H4 (cell line): ENCODE results near the gene SIGLEC14. TPM values are rescaled to one million over a fixed set of nuclear protein-coding genes. Genes with fewer than 3 reads are reported as not detected.

Experiments used
- DNase-seq: peaks from one replicate; pipeline ENCODE4 v3.0.0-alpha.2; 2015; ENCODE audit warnings: low spot score
- total RNA-seq: library from RNA; depleted of rRNA; stranded (reverse); fragments of >200 nt; shearing (Covaris generic); gene quantifications from 2 replicates; pipeline ENCODE4 v1.2.3, GENCODE V29; 2014; rRNA removed

Gene SIGLEC14
- total RNA-seq, 1 experiment from 2014 or later, result not detected

DNA sequence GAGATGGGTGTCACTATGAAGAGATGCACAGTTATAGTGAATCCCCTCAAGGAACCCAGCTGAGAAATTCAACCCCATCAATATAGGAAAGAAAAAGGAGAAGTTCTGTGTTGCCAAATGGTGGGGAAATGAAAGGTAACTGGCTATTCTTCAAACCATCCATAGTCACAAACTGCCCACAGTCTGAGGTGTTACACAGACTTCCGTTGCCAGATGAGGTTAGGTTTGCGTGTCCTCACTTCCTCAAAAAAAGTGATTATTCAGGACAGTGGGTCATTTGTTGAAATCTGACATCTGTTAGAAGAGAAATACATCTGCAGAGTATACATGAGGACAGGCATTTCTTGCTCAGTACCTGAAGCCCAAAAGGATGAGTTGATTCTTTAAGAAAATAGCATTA, 25.4 kb downstream of the SIGLEC14 start:
- no peak for DNase-seq

DNA sequence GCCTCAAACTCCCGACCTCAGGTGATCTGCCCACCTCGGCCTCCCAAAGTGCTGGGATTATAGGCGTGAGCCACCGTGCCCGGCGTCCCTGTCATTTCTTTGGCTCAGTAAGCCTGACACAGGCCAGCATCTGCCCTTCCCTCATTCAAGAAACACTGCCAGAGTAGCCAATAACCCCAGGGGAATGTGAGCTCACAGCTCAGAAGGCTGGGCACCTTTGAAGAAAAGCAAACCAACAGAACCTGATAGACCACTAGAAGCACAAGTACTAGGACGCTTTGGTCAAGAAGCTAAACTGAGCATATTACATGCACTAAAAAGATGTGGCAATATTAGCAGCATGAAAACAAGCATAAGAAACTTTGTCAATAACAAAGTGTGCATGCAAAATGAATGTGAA, 30.6 kb downstream of the SIGLEC14 start:
- DNase-seq, result no peak

DNA sequence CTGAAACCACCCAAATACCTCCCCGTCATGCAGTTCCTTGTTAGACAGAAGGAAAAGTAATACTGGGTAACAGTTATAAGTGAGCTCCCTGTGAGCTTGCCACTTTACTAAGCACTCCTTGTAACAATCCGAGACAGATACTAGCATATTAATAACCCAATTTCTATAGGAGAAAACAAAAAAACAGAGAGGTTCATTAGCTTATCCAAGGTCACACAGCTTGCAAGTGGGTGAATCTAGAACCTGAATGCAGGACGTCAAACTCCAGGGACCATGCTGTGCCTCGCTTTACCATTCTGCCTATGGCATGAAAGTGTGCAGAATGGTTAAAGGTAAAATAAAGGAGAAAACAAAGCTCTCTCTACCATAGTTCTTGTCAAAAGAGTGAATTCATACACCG, 31.8 kb downstream of the SIGLEC14 start:
- DNase-seq, result no peak

DNA sequence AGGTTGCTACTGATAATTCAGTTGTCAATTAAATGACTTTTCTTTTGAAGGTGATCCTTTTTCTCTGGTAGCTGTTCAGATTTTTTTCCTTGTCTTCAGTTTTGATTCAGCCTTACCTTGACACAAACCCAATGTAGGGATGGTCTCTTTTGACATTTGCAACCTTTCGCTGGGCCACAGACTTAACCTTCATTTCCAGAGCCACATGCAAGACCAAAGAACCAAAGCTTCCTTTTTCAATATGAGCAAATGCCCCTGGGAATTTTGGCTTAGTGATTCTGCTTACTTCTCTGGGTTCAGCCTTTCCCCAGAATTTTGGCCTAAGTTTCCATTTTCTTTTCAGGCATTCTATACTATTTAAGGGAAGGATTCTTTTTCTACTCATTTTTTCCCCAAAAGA, 36.0 kb downstream of the SIGLEC14 start:
- no peak for DNase-seq

DNA sequence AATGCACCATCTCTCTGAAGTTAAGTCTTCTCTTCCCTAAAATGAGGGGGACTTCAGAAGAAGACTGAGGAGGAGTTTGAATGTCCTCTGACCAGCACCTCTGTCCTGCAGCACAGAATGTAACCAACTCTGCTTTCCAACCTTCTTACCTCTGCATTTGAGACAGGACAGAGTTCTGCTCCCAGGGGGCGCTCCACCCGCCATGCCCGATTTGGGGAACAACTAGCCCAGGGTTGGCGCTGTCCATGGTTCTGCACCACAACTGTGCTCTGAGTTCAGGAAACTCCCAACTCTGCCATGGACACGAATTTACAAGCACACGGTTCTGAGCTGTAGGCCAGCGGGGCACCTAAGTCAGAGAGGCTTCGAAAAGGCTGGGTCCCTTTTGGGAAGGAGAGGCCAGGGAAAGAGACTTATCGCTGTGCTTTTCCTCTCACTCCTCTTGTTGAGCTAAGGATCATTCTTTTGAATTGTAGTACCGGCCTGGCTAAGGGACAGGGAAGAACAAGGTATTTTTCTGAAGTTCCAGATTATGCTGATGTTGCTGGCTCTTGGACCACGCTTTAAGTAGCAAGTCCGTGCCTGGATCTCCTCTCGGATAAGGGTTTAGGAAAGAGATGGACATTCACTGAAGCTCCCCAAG, 38.6 kb downstream of the SIGLEC14 start:
- peak; percentile 72 for DNase-seq

DNA sequence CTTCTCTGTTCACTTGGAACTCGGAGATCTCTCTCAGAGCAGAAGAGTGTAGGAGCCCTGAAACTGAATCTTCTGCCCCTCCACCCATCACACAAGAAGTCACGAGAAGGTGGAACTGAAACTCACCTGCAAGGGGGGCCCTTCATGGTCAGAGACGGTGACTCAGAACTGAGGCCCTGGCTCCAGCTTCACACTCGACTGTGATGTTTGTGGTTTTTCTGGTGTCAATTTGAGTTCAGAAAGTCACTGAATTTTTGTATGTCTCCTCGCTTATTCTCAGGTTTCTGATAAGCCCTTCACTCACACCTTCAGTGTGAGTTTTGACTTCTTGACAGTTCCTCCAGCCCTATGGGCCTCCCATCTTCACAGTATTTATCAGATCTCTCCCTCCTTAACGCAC, 39.5 kb downstream of the SIGLEC14 start:
- DNase-seq, result no peak

DNA sequence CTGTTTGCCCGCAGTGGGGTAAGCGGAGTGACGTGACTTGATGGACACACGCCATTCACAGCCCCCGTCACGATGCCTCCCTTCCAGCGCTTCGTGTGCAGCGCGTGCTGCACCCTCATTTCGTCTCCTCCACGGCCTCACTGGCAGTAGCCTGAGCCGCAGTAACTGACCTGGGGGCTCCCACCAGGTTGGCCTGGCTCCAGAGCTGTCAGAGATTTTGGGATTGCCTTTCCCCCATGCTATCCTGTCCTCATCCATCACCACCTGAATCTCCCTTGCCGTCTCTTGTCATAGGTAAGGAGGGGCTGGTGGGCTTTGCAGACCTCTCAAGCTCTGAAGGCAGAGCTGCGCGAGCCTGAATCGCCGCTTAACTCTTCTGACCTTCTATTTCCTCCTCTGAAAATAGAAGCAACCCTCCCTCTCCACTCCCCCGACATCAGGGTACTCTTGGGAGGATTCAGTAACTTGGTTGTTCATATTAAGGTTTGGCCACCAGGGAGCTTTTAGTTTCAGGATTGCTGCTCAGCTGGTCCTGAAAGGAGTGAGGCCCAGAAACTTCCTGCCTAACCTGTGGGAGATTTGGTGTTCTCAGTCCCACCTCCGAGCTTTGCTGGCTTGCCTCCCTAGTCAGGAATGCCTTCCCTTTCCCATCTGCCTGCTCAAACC, 44.3 kb downstream of the SIGLEC14 start:
- DNase-seq, result no peak

DNA sequence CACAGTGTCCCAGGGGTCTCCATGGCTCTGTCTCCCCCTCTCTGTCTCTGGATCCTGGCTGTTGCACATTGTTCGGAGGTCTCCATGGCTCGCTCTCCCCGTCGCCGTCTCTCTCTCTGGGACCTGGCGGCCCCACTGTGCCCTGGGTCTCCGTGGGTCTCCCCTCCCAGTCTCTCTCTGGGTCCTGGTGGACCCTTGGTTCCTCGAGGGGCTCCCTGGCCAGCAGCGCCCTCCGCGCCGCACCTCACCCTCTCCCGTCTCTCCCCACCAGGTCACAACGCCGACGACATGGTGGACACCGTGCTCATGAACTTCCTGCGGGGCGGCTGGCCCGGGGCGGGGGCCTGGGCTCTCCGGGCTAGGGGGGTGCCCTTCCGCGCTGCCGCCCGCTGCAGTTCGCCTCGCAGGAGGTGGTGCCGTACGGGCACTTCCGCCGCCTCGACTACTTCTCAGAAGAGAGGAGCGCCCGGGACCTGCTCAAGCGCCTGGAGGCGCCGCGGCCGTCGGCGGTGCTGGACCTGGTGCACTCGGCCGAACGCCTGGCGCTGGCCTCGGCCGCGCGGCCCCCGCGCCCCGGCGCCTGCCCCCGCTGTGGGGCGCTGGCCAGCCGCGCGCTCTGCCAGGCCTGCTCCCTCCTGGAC, 45.6 kb downstream of the SIGLEC14 start:
- DNase-seq, result no peak

DNA sequence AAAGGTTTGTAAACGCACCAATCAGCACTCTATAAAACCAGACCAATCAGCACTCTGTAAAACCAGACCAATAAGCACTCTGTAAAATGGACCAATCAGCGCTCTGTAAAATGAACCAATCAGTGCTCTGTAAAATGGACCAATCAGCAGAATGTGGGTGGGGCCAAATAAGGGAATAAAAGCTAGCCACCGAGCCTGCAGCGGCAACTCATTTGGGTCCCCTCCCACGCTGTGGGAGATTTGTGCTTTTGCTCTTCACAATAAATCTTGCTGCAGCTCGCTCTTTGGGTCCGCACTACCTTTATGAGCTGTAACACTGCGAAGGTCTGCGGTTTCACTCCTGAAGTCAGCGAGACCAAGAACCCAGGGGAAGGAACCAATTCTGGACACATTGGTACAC, 47.5 kb downstream of the SIGLEC14 start:
- DNase-seq, result no peak

DNA sequence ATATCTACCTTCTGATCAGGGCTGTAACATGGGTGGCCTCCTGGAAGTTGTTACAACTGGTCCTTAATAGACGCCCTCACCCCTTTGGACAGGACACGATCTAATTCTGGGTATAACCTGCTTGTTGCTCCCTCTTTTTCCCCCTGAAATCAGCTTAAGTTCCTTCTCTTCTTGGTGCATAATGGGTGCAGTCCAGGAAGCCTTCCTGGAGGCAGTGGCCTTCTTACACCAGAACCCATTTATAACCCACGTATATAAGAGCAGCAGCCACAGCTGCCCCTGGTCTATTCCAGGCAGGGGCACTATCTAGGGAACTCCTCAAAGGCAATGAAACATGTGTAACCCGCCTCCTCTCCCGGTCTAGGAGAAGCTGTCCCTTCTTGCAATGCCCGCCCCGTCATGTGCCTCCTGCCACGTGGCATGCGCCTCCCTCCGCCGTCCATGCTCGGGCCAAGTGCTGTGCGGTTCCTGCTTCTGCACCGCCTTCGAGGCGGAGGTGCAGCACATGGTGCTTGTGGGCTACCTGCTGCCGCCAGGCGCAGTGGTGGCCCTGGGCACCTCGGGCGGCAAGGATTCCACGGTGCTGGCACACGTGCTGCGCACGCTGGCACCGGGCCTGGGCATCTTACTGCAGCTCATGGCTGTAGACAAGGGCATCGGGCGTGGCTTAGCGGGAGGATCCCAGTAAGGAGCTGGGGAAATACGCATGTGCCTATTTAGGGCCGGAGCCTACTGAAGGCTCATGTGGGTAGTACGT, 48.3 kb downstream of the SIGLEC14 start:
- DNase-seq, result no peak

DNA sequence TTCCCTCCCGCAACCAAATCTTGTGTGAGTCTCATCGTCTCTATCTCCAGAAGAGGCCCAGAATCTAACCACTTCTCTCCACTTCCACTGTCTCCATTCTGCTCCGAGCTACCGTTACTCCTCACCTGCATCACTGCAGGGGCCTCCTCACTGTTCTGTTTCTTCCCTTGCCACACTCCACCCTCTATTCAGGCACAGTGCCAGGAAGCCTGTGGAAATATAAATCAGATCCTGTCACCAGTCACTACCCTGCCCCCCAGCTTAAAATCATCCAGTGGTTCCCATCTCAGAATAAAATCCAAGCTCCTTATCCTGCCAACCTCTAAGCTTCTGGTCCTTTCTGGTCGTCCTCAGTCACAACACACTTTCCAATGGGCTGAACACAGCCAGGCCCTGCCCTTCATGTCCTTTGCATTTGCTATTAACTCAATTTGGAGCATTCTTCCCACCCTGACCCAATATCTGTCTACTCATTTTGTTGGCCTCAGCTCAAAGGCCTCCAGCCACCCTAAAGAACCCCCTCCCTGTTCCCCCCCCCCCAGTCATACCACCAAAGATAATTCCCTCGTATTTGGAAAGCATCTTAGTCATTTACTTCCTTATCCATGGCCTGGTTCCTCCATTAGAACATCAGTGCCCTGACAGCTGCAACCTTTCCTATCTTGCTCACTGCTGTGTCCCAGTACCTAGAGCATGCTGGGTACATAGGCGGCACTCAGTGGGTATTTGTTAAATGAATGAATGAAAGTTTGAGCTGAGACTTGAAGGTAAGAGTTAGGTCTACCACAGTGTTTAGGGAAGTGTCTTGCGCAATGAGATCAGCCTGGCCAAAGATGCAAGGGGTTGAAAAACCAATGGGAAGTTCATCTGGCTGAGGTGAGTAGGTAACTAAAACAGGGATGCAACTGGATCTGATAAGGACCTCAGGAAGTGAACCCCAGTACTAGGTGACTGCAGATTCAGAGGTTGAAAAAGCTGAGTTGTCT, 51.1 kb downstream of the SIGLEC14 start:
- DNase-seq, result no peak

DNA sequence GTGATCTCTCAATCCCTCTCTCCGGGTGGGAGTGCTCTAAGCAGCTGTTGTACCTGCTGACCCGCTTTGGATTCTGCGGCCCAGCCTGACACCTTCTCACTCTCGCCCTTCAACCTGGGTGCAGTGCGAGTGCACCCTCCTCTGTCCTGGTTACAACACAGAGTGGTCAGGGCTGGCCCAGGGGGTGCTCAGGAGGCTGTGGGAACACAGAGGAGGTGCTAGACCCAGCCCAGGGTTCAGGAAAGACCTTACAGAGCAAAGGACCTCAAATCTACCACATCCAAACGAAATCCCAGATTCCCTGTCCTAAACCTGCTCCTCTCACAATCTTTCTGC, 51.9 kb downstream of the SIGLEC14 start:
- no peak for DNase-seq

DNA sequence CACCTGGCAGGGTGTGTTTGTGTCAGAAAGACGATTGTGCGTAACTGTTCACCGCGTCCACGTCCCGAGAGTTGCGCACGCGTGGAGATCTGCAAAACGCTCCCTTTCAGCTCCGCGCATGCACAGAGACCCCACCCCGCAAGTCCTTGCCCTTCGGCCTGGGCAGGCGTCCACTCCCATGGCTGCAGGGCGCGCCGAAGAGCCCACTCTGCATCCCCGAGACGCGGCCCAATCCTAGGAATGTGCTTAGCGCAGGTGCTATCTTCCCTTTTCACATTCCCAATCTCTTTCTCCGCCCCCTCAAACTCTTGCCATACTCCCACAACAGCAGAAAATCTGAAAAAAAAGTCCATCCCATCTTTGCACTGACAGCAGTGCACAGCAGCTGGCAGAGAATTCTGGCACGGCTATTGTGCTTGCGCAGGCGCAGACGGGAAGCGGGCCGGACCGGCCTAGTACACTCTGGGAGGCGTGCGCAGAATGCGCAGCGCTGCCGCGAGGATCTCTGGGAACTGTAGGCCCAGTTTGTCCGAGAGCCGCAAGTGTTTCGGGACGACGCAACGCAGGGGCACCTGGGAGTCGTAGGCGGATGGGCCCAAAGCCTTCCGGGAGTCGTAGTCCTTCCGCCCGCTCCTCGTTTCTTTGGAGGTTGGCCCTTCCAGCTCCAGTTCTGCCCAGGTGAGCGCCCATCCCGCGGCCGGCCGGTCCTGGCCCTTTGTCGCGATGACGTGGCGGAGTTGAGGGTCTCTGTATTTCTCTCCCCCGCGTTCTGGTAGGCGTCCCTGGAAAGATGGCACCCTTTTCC, 52.5 kb downstream of the SIGLEC14 start:
- DNase-seq, result peak; percentile 99

DNA sequence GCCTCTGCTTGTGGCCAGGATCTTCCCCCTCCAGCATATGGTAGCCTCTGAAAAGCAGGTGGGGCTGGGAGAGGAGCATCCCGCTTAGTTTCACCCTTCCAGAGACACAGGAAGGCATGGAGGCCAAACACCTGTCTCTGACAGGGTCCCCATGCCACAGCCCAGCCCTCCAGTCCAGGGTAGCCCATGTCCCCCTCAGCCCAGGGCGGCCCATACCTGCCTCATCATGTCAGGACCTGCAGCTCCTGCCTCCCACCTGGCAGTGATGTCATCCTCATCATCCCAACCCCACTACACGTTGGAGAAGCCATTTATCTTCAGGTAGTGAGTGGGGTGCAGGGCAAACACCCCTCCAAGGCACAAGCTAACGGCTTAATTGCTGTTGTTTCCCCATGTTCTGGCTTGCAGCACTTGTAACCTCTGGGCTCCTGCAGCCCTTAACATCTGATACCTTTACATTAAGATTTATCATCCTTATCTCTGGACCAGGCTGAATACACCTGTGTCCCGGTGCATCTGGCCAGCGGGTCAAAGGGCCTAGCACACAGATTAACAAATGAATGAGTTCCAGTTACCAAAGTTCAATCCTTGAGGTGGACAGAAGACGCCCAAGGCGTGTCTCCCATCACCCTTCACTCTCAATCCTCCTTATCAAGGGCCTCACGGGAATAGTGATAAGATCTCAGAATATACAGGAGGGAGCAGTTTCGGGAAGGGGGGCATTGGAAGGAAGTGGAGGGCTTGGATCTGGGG, 53.3 kb downstream of the SIGLEC14 start:
- DNase-seq, result no peak

Other genes with a start within 250 kb of the SIGLEC14 start
- gene SIGLEC10, start 229.2 kb downstream of the SIGLEC14 start, total RNA-seq, result not detected in 2 replicates
- not detected in 2 replicates for gene SIGLEC8, start 188.4 kb downstream of the SIGLEC14 start, total RNA-seq
- not detected in 2 replicates for gene CEACAM18, start 168.3 kb downstream of the SIGLEC14 start, total RNA-seq
- gene SIGLEC12, start 145.0 kb downstream of the SIGLEC14 start, total RNA-seq, result not detected in 2 replicates
- gene SIGLEC6, start 115.2 kb downstream of the SIGLEC14 start, total RNA-seq, result not detected in 2 replicates
- gene ZNF175, start 75.5 kb downstream of the SIGLEC14 start, total RNA-seq, result 3.1 and 5.1 TPM in 2 replicates
- gene SIGLEC5, start 16.4 kb downstream of the SIGLEC14 start, total RNA-seq, result not detected in 2 replicates
- gene SPACA6, start 46.5 kb upstream of the SIGLEC14 start, total RNA-seq, result 4.2 and 8.2 TPM in 2 replicates
- not detected in 2 replicates for gene HAS1, start 77.2 kb upstream of the SIGLEC14 start, total RNA-seq
- gene FPR1, start 105.1 kb upstream of the SIGLEC14 start, total RNA-seq, result 2.5 and 3.0 TPM in 2 replicates
- 0.23 TPM in 1 of 2 replicates, not detected in the other for gene FPR2, start 114.4 kb upstream of the SIGLEC14 start, total RNA-seq
- gene FPR3, start 148.3 kb upstream of the SIGLEC14 start, total RNA-seq, result 0.62 and 0.64 TPM in 2 replicates
- 4.0 and 5.1 TPM in 2 replicates for gene ZNF577, start 241.1 kb upstream of the SIGLEC14 start, total RNA-seq